ENCODE measurements around the gene CD72. TPM values are rescaled to one million over a fixed set of nuclear protein-coding genes. Genes with fewer than 3 reads are reported as not detected.

CD72 gene
- total RNA-seq, 1 donor = 1.1 TPM

DNA sequence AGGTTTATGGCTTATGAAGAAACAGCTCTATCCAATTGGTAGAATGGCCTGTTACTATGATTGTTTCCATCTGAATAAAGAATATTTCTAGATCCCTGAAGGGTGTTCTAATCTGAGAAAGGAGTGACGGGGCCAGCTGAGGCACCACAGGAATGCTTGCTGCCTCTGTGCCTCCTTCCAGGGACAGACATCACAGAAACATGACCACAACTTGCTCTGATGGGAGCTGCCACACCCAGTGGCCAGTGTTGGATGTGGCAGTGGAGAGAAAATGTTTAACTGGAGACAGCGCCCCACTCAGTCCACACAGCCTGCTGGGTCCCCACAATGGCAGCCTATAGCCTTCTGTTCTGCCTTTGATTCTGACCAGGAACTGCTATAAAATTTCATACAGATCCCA lies 51.8 kb downstream of the CD72 start:
- DNase-seq (ENCODE audit: low read depth) = peak; percentile 31
- H3K4me3 ChIP-seq (ENCODE audit: low read depth, low read length) = no peak overlapping the region
- TF ChIP-seq, protein P1, sequence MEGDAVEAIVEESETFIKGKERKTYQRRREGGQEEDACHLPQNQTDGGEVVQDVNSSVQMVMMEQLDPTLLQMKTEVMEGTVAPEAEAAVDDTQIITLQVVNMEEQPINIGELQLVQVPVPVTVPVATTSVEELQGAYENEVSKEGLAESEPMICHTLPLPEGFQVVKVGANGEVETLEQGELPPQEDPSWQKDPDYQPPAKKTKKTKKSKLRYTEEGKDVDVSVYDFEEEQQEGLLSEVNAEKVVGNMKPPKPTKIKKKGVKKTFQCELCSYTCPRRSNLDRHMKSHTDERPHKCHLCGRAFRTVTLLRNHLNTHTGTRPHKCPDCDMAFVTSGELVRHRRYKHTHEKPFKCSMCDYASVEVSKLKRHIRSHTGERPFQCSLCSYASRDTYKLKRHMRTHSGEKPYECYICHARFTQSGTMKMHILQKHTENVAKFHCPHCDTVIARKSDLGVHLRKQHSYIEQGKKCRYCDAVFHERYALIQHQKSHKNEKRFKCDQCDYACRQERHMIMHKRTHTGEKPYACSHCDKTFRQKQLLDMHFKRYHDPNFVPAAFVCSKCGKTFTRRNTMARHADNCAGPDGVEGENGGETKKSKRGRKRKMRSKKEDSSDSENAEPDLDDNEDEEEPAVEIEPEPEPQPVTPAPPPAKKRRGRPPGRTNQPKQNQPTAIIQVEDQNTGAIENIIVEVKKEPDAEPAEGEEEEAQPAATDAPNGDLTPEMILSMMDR (IDR thresholded peaks at IDR 0.05; ENCODE audit: insufficient read depth, low read length) = peak; percentile 13

DNA sequence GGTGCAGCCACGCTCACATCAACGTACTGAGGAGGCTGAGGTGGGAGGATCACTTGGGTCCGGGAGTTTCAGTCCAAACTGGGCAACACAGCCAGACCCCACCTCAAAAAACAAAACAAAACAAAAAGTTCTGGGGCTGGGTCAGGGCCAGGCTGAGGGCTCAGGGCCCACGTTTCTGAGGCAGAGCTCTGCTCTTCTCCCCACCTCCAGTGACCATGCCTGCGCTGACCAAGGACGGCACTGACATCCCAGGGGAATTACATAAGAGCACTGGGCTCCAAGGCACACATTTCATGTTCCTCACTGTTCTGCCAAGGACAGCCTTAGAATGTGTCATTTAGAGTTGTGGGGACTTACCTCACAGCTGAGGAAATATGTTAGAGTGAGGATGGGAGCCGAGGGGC lies 53.6 kb downstream of the CD72 start:
- TF ChIP-seq, protein P1 (IDR thresholded peaks at IDR 0.05; ENCODE audit: insufficient read depth, low read length) = no peak
- DNase-seq (ENCODE audit: low read depth) = no peak
- no peak overlapping the region for H3K4me3 ChIP-seq (ENCODE audit: low read depth, low read length)

DNA sequence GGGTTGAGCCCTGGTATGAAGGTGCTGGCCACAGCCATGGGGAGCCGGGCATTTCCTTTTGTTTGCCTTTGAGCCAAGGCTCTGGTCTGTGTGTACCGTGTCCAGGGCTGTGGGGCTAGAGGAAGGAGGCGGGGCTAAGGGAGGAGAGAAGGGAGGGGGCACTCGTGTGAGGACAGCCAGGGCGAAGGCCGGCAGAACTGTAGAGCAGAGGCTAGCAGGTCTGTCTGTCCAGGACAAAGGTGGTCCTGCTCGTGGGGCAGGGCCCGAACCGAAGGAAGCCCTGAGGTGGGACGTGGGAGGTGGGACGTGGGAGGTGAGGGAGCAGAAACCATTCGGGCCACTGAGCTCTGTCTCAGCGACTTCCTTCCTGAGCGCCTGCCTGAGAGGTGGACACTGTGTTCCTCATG lies 54.4 kb downstream of the CD72 start:
- no peak overlapping the region for H3K4me3 ChIP-seq (ENCODE audit: low read depth, low read length)
- no peak for DNase-seq (ENCODE audit: low read depth)
- TF ChIP-seq, protein P1 (IDR thresholded peaks at IDR 0.05; ENCODE audit: insufficient read depth, low read length) = no peak

DNA sequence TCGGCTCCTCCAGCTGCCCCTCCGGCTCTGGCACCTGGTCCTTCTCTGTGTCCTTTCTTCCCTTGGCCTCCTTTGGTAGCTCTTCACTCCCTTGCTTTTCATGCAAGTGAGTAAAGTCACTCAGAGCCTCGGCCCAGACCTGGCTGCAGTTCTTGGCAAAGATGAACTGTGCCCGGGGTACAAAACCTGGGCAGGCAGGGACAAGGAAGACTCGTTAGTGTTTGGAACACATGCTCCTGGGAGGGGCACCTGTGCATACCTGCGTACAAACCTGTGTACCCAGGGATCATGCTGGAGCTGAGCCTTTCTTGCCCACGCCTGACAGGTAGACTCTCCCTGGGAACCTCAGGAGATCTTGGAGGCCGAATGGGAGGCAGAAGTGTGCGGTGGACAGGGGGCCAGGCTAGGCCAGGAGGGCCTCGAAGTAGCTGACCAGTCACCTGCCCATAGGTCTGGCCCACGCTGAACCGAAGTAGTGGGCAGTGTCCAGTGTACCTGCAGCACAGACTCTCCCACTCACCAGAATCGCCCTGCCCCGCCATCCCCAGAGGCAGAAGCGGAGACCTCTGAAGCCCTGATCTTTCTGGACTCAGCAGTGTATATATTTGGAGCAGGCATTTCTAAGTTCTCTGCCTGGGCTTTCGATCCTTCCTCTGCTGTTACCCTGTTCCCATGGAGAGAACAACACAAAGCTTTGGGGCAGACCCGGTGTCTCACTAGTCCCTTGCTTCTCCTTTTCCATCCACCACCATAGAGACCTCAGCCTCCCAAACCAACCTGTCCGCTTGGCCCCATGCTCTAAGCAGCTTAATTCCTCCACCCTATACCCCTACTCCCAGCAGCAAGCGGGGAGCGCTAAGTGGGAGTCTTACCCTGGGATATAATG lies 55.1 kb downstream of the CD72 start:
- no peak for DNase-seq (ENCODE audit: low read depth)

DNA sequence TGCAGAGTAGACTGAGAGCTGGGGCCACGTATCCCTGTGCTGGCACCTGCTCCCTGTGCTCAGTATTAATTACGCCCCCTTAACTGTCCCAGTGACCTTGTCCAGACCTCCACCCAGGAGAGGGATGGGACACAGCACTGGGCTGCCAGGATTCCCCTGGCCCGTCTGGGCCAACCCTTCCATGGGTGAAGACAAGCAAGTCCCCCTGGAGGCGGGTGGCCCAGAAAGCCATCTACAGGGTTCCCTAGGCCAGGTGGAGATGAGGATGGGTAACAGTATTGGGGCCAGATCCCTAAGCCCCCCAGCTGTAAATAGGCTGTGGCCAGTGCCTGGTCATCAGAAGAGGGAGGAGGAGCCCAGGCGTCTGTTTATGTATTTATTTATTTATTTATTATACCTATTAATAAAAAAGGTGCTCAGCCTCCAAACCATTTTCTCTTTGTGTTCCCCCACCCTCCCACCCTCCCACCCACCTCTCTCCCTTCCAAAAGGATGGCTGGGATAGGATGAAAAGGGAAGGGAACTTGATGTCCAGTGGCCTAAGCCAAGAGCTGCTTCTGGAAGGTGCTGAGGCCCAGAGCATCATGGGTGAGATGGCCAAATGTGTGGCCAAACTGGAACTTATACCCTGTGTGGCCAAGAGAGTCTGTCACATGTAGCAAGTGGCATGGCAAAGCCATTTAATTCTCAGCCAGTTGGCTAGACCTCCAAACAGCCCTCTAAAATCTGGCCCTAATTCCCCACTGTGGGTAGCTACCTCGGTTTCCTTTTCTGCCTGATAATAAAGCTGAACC lies 56.5 kb downstream of the CD72 start:
- no peak overlapping the region for H3K4me3 ChIP-seq (ENCODE audit: low read depth, low read length)
- no peak for DNase-seq (ENCODE audit: low read depth)
- TF ChIP-seq, protein P1 (IDR thresholded peaks at IDR 0.05; ENCODE audit: insufficient read depth, low read length) = no peak

More for the DNA sequence above, 55.1 kb downstream of the CD72 start:
- no peak overlapping the region for H3K4me3 ChIP-seq (ENCODE audit: low read depth, low read length)
- TF ChIP-seq, protein P1 (IDR thresholded peaks at IDR 0.05; ENCODE audit: insufficient read depth, low read length) = no peak

DNA sequence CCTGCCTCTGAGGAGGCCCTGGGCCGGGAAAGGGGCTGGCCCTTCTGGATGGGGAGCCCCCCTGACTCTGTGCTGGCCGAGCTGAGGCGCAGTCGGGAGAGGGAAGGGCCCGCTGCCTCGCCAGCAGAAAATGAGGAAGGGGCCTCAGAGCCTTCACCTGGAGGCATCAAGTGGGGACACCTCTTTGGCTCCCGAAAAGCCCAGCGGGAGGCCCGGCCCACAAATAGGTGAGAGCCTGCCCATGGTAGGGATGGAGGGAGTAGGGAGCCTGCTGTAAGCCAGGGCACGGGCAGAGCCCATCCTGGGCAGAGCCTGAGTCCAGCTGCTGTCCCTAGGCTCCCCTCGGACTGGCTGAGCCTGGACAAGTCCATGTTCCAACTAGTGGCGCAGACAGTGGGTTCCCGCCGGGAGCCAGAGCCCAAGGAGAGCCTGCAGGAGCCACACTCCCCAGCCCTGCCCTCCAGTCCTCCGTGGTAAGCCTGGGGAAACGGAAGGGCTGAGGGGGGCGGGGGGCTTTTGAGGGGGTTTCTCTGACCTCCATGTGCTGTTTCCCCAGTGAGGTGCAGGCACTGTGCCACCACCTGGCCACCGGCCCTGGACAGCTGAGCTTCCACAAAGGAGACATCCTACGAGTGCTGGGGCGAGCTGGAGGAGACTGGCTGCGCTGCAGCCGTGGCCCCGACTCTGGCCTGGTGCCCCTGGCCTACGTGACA lies 57.4 kb downstream of the CD72 start:
- no peak for DNase-seq (ENCODE audit: low read depth)
- no peak overlapping the region for H3K4me3 ChIP-seq (ENCODE audit: low read depth, low read length)
- TF ChIP-seq, protein P1 (IDR thresholded peaks at IDR 0.05; ENCODE audit: insufficient read depth, low read length) = no peak
